HG03469 (cell line): Measurements from ENCODE around the gene RALGDS.

Source experiments
- ATAC-seq: cut with Tn5 transposase; IDR thresholded peaks from one replicate; pipeline ENCODE4 v1.9.1; 2021; ENCODE audit warnings: mild to moderate bottlenecking, moderate library complexity, moderate number of reproducible peaks; ENCODE audit not compliant: unreplicated experiment

Gene RALGDS

DNA sequence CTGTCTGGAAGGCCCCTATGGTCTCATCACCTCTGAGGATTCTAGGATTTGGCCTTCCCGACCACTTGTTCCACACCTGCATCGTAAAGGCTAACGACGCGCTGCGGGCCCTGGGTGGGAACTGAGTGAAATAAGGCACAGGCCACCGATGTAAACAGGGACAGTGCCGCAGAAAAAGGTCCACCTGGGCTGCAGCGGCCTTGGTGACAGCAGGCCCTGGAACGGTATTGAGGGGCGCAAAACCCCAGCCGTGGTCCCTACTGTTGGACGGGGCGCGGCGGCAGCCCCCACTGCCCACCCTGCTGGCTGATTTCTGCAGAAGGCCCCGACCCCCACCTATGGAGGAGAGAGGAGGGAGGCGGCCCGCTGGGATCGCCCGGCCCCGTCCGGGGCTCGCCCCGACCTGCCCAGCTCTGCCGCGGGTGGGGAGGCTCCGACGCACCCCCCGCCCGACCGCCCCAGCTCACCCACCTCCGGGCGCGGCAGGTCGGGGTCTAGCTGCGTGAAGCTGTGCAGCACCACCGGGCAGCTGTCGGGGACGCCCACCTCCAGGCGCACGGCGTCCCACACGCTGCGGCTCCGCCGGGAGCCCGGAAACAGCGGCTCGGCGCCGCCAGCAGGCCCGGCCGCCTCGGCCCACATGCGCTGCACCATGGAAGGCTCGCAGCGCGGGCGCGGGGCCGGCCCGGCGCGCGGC is 391 bp downstream of the RALGDS start:
- ATAC-seq, result peak; percentile 27

DNA sequence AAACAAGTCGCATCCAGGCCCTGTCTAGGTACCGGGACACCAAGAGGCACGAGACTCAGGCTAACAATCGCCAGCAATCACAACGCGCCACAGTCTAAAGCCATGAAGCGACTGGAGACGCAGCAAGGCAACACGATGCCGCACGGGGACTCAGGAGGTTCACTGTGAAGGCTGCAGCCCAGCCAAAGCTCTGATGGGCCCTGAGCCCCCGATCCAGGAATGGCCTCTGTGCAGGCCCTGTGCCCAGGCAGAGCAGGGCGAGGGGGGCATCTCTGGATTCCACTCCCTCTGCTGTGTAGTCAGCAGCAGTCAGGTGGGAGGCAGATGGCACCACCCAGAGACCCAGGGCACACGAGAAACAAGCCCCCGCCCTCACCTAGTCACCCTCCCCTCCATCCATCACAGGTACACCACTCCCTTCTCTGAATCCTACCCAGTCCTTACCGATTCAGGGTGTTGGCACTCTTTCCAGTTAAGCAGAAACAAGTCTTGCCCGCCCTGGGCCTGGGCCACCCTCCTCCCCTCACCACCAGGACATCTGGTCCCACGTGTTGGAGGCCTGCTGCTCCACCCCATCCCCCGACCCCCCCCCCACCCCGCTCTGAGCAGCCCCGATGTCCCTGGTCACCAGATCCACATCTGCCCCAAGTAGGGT is 1.1 kb downstream of the RALGDS start:
- ATAC-seq, result no peak

DNA sequence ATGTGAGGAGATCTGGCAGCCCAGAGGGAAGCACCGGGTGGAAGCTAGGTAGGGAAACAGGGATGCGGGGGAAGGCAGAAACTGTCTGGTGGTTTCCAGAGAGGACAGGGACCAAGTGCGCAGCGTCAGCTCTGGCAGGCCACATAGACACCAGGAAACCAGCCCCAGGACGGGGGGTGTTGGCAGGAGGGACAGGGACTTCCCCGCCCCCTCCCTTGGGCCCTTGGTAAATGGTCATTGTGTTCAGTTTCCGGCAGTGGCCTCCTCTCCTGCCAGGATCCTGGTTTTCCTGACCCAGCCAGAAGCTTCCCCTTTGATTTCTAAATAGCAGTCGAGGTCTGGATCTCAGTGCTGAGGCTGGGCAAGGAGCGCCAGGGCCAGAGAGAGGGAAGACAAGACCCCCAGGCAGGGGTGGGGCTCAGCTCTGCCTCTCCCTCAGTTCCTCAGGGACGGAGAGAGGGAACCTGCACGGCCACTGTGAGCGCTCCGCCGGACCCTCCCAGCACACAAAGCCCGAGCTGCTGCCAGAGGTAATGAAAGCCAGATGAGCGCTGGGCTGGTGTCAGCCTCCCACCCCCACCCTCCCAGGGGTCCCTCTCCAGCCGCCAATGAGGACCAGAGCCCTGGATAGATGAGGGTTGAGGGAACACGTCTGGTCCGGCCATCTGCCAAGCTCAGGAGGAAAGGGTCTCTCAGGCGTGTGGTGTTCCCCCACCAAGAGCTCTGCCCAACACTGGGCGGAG is 1.8 kb downstream of the RALGDS start:
- no peak for ATAC-seq

DNA sequence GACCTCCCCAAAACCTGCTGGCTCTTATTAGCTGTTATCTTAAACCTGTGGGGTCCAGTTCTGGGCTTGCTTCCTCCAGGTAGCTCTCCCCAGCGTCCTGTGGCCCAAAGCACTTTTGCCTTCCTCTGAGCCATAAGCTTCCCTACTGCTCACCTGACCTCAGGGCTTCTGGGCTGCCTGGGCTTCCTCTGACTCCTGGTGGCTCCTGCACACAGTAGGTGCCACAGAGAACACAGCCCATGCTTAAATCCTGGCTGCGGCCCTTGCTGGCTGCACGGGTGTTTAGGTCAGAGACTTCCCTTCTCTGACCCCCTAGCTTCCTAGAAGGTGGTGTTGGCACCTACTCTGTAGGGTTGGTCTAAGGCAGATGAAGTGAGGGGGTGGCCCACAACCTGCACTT is 2.5 kb downstream of the RALGDS start:
- no peak for ATAC-seq

DNA sequence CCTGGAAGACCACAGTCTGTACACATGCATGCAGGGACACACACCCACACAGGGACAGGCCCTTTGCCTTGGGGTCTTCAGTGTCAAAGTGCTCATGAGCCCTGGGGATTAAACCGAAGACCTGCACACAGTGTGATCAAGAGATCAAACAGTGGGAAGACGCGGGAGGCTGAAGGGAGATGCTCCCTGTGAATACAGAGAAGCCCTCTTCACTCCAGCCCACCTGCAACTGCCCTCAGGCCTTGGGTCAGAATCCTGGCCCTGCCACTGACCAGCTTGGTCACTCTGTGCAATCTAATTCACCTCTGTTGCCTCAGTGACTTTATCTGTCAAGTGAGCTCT is 2.9 kb downstream of the RALGDS start:
- no peak for ATAC-seq

DNA sequence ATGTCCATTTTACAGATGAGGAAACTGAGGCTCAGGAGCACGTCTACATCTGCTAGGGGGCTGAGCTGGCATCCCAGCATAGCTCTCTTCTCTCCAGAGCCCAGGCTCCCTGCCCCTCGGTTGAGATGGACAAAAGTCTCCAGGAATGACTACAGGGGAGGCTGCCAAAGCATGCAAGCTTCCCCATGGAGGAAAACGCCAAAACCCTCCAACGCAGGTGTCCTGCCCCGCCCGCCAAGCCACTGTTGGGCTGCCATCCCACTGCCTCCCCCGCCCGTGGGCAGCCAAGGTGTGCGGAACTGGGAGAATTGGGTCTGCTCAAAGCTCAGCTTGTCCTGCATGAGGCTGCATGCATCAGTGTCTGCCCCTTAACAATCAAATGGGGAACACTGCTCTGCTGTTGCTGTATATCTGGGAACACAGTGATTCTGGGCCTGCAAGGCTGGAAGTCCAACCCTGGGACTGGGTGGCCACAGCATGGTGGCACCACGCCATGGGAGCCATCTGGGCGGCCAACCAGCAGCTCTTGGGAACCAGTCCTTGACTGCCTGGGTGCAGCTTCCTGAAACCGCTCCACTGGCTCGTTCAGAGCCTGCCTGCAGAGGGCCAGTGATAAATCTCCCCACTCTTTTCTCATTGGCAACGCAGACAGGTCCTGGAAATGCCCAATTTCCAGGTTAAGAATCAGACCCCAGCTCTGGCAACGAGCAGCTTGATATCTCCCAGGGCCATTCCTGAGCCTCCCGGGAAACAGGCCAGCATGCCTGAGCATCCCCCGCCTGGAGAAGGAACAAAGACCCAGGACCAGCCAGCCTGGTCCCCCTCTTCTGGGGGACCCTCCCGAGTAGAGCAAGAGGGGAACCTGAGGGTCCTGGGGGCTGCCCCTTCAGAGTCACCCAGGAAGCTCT is 3.5 kb downstream of the RALGDS start:
- ATAC-seq, result no peak

DNA sequence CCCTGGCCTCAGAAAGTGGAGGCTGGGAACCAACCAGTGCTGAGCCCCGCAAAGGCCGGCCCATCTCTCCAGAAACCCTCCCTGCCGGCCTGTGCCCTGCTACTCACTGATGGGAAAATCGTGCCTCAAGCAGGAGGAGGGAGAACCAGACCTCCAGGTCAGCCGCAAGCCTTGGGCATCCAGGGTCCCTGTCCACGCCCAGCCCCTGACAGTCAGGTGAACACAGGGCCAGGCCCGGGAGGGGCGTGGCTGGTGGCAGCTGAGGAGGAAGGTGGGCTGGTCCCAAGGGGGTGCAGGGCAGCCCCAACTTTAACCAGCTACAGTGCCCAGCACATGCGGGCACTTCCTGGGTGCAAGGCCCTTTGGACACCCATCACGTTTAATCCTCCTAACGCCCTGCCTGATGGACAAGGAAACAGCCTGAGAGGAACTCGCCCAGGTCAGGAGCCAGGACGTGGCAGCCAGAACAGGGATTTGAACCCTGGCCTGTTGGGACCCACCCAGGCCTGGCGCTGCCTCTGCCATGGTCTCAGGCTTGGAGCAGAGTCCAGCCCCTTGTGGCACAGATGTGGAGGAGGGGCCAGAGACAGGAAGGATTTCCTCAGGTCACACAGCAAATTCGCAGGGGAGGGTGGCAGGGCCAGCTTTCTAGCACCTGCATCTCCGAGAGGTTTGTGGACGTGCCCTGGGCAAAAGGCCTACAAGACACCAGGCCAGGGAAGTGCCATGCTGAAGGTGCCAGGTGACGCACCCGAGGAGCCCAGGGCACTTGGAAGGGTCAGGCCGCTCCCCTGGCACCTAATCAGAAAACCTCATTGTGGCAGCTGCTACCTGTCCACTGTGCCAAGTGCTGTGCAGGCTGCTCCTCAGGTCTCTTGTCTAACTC is 4.5 kb downstream of the RALGDS start:
- ATAC-seq, result no peak

DNA sequence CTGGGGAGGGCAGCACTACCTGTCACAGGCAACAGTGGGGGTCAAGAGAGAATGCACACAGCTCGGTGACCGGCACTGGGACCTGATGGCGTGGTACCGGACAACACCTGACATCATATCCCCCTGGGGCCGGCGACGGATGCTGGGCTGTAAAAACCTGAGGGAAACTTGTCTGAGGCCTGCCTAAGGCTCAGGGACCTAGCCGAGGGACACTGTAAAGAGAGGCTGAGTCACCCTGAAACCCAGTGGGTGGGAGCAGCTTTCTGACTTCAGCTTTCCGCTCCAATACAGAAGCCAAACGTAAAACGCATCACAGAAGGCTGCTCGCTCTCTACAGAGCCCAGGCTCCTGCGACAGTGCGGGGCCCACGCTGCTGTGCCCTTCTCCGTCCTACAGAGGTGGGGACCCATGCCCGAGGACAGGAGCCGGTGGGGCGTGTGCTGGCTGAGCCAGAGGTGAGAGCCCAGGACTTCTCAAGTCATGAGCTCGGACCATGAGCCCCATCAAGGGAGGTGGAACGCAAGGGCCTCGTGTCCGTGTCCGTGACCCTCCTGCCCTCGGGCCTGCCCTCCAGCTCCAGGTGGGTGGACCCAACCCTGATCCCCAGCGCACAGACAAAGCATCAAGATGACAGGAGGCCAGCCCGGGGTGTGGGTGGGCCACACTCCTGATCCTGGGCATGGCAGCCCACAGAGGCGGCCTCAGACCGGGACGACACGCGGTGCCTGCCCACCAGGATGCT is 5.3 kb downstream of the RALGDS start:
- ATAC-seq, result peak; percentile 42

DNA sequence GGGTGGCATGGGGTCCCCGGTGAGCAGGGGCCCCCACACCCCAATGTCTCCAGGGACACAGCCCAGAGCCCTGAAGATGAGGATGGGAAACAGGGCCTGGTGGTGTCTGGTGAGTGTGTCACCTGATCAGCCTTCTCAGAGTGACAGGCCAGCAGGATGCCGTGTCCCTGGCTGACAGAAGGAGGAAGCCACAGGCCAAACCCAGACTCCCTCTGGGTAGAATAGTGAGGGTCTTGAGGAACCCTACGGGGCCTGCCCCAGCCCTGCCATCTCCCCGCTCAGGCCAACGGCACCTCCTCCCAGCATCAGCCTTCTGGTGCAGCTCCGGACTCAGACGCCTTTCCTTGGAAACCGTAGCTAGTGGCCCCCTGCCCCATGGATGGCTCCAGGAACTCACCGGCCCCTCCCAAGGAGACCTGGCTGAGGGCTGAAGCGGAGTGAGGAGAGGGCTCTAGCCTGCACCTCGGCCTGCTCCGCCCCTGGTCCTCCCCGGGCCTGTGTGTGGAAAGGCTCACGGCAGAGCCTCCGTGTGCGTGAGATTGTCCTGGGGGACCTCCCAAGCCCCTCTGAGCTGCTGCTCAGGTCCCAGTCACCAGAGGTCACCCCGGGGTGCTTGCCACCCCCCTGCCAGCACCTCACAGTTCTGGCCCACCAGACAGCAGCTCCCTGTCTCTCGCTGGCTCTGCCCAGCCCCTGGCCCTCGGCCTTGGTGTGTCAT is 6.0 kb downstream of the RALGDS start:
- no peak for ATAC-seq

DNA sequence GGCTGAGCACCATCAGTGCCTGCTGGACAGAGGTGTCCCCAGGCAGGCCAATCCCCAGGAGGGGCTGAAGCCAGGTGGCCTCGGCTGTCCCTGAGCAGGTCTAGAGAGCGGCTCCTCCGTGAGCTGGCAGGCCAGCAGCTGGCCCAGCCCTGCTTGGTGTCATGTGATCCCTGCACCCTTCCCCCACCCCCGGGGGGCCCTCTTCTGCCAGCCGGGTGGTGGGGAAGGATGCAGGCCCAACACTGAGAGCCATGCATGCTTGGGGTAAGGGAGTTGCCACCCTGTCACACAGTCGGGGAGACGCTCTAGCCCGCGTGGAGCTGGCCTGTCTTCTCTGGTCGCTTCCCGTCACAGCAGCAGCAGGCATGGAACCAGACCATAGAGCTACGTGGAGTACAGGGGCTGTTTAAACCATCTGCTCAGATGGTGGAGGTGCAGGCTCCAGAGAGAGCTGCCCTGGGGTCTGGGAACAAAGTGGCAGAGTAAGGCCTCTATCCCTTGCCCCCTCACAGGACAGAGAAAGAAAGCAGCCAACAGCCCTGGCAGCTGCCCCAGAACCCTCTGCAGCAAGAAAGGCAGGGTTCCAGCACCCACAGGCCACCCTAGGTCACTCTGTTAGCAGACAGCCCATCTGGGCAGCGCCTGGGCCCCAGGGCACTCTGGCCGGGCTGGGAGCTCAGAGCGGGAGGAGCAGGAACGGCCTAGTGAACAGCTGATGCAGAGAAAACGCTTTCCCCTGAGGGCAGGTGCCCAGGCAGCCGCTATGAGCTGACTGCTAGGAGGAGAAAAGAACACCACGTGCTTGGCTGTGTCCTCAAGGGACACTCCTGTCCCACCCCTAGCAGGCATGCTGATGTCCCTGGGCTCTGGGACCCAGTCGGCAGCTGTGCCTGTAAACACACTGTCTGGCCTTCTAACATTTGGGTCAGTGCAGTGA is 6.8 kb downstream of the RALGDS start:
- no peak for ATAC-seq

DNA sequence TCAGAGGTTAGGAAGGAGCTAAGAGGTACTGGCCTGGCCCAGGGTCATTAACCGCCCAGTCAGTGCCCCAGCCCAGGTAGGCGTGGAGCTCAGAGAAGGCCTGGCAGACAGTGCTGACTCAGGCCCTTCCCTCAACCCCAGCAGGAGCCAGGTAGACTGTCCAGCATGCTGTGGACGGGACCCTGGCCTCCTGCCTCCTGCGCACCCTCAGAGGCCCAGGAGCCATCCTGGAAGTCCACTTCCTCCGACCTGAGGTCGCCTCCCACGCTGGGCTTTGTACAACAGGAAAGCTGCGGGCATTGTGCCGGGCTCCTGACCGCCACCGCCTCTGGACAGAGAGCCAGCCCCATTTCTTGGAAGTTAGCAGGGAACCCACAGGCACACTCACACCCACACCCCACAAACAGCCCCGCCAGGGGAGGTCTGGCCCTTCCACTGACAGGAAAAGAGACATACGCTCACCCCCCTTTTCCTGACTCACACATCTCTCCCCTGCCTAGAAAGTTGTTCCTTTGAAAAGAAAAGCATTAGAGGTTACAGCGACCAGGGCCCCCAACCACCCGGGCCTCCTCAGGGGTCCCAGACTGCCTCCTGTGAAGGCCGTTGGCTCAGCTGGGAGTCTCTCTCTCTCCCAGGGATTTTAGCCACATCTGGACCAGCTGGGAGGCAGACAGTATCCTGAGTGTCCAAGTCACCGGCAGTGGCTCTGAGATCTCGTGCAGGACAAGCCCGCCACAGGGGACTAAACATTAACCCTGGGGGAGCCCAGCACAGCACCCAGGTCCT is 7.7 kb downstream of the RALGDS start:
- ATAC-seq, result no peak

DNA sequence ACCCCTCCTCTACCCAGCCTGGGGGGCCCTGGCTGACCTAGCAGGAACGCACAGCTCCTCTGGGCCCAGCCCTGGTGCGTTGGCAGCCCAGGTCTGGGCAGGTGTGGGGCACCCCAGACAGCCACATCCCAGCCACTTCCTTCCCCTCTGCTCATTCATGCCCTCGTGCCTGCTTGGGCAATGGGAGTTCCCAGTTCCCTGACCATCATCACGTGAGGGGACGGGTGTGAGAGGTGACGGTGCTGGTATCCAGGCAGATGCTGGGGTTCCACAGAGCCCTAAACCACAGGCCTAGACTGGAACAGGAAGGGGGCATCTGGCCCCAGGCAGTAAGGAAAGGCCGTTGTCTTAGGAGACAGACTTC is 8.4 kb downstream of the RALGDS start:
- ATAC-seq, result no peak

DNA sequence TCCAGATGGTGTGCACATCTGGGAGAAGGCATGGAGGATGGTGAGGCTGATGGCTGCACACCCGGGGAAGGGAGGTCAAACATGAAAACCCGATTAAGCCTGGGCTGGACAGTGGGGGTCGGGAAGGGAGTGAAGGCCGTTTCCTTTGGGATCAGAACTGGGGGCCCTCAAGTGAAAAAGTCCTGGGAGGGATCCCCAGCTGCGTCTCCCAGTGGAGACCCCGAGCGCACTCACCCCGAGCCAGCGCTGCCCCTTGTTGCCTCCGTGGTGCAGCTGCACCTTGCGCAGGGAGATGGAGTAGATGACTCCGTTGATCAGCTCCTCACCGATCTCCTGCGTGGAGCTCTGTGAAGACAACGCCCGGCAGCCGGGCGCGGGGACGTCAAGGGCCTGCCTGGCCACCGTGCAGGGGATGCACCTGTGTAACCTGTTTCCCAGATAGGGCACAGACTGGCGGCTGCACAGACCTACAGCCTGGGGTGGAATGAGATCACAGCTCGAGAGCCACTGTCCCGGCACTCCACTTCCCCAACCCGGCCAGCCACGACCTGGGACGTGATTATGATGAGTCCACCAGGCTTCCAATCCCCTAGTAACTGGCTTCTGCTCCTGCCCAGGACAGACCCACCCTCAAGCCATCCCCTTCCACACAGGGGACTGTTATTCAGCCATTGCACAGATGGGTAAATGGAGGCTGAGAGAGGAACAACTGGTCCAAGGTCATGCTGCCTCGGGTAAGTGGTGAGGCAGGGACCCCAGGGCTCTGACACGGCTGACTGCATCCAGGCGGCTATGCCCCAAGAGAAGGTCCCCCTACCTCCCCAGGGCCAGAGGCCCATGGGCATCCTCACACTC is 9.0 kb downstream of the RALGDS start:
- no peak for ATAC-seq

DNA sequence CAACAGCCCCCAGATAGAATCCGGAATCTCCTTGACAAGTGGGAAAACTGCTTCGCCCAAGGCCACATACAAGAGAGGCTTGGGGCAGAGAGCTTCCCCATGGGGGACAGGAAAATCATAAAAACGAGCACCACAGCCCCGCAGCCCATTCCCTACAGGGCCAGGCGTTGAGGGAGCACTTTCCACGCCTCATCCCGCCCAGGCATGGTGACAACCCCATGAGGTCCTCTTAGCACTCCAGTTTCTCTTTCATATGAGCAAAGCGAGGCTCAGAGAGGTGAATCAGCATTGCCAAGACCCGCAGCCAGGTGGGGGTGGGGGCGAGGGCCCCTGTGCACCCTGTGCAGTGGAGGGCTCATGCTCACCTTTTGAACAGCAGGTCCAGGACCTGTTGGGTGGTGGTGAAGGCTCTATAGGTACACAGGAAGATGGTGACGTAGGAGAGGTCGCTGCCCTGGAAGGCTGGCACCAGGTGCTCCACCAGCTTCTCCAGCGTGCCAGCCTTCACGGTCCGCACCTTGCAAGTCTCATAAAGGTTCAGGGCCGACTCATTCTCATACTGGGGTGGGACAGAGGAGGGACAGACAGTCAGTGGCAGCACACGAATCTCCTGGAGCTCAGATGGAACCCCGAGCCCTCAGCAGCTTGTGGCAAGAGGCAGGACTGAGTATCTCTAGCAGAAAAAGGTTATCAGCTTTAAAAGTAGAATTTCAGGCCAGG is 10.9 kb downstream of the RALGDS start:
- no peak for ATAC-seq

DNA sequence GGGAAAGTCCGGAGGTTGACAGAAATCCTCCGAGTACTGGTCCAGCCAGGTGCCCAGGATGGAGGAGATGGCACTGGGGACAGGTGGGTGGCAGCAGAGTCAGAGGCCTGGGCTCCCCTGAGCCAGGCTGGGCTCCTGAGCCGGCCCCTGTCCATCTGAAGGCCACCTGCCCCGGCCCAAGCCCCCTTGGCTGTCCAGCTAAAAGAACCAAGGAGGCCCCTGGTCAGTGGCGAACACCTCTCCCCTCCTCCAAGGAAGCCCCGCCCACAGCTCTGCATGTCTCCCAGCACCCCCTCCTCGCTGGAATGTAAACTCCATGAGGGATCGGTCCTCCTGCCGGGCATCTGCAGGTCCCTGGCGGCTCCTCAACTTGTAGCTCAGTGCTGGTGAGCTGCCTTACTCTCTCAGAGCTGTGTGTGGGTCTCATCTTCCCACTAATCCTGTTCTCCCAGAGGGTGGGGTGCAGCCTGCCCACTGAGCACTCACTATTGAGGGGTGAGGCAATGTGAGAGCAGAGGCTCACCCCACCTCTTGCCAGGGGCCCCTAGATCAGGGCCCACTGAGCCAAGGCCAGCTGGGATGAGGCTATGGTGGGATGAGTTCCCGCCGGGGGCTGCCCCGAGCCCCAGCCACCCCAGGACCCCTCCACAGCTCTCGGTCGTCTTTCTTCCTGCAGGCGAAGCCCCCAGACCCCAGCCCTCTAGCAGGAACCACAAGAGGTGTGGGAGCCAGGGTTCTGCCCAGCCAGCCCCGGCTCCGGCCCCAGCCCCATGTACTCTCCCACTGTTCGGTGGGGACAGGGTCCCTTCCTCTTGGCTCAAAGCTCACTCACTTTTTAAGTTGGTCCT is 12.0 kb downstream of the RALGDS start:
- ATAC-seq, result no peak
